GM12875 (cell line): ENCODE results near the gene TPRX2.

Experiments
- H3K4me3 ChIP-seq: one replicate; pipeline ENCODE4 v1.5.1; 2011; ENCODE audit warnings: low read depth, low read length, control low read depth
- CTCF ChIP-seq: IDR thresholded peaks from 2 replicates; pipeline ENCODE4 v1.5.1; 2011; ENCODE audit warnings: low read depth, mild to moderate bottlenecking, control low read depth, inconsistent platforms, low read length, moderate library complexity, borderline replicate concordance; ENCODE audit not compliant: insufficient read depth

TPRX2 gene

GRCh38 chr19:47824396-47824795 lies 34.6 kb upstream of the TPRX2 start:
- H3K4me3 ChIP-seq, result no peak overlapping the region
- TF ChIP-seq CTCF, result no peak

GRCh38 chr19:47826800-47827199 lies 32.2 kb upstream of the TPRX2 start:
- TF ChIP-seq CTCF, result no peak
- no peak overlapping the region for H3K4me3 ChIP-seq

GRCh38 chr19:47832723-47833122 lies 26.3 kb upstream of the TPRX2 start:
- no peak overlapping the region for H3K4me3 ChIP-seq
- no peak for TF ChIP-seq CTCF

- no peak overlapping the region for H3K4me3 ChIP-seq
- TF ChIP-seq CTCF, result no peak
These were observed 23.0 kb upstream of the TPRX2 start for GRCh38 chr19:47836038-47836437.

- TF ChIP-seq CTCF, result no peak
- H3K4me3 ChIP-seq, result no peak overlapping the region
These were observed 19.6 kb upstream of the TPRX2 start for GRCh38 chr19:47839411-47839810.

GRCh38 chr19:47839913-47840312 lies 19.1 kb upstream of the TPRX2 start:
- no peak overlapping the region for H3K4me3 ChIP-seq
- TF ChIP-seq CTCF, result no peak

- no peak for TF ChIP-seq CTCF
- H3K4me3 ChIP-seq, result no peak overlapping the region
These were observed 16.1 kb upstream of the TPRX2 start for GRCh38 chr19:47842941-47843340.
